HEK293T (cell line): ENCODE results near the gene NANOS1.

ENCODE experiments used
- CTCF ChIA-PET: fragments of 350-600 bp; formaldehyde crosslinking; extraction: SDS; loops from one replicate; lab custom pipeline; 2021; ENCODE audit warnings: antibody characterized with exemption, inconsistent platforms; lab: Yijun Ruan, JAX
- POLR2A ChIA-PET: fragments of 350-600 bp; formaldehyde crosslinking; extraction: SDS; loops from one replicate; lab custom pipeline; 2020; ENCODE audit warnings: antibody characterized with exemption, inconsistent platforms; lab: Yijun Ruan, JAX
- DNase-seq: peaks from one replicate; pipeline ENCODE4 v3.0.0; 2012; ENCODE audit warnings: mixed read lengths; ENCODE audit errors: extremely low spot score
- ARNT ChIP-seq: fragments of 450-650 bp; IDR thresholded peaks from 2 replicates; pipeline ENCODE4 v1.6.1; 2017; ENCODE audit warnings: mild to moderate bottlenecking
- BHLHE40 ChIP-seq: fragments of 450-650 bp; IDR thresholded peaks from 2 replicates; pipeline ENCODE4 v1.6.1; 2016; ENCODE audit warnings: mild to moderate bottlenecking, moderate library complexity, borderline replicate concordance
- CTBP1 ChIP-seq: fragments of 450-650 bp; IDR thresholded peaks from 2 replicates; pipeline ENCODE4 v1.6.1; 2016; ENCODE audit warnings: borderline replicate concordance
- ELF4 ChIP-seq: fragments of 450-650 bp; IDR thresholded peaks from 2 replicates; pipeline ENCODE4 v1.6.1; 2017; ENCODE audit warnings: antibody characterized with exemption
- FOXA1 ChIP-seq: fragments of 450-650 bp; IDR thresholded peaks from 2 replicates; pipeline ENCODE4 v1.6.1; 2016; ENCODE audit warnings: mild to moderate bottlenecking
- FOXK2 ChIP-seq: fragments of 450-650 bp; IDR thresholded peaks from 2 replicates; pipeline ENCODE4 v1.6.1; 2016; ENCODE audit warnings: mild to moderate bottlenecking
- FOXM1 ChIP-seq: fragments of 450-650 bp; IDR thresholded peaks from 2 replicates; pipeline ENCODE4 v1.6.1; 2017; ENCODE audit warnings: mild to moderate bottlenecking, borderline replicate concordance
- HDGF ChIP-seq: fragments of 450-650 bp; IDR thresholded peaks from 2 replicates; pipeline ENCODE4 v1.6.1; 2017; ENCODE audit warnings: antibody characterized with exemption, borderline replicate concordance
- L3MBTL2 ChIP-seq: fragments of 450-650 bp; conservative IDR thresholded peaks from 2 replicates; pipeline ENCODE4 v1.6.1; 2016; ENCODE audit warnings: mild to moderate bottlenecking
- LEF1 ChIP-seq: fragments of 450-650 bp; IDR thresholded peaks from 2 replicates; pipeline ENCODE4 v1.6.1; 2017; ENCODE audit warnings: mild to moderate bottlenecking, borderline replicate concordance
- NFRKB ChIP-seq: fragments of 450-650 bp; IDR thresholded peaks from 2 replicates; pipeline ENCODE4 v1.6.1; 2016; ENCODE audit warnings: mild to moderate bottlenecking, moderate library complexity
- SP1 ChIP-seq: fragments of 450-650 bp; IDR thresholded peaks from 2 replicates; pipeline ENCODE4 v1.6.1; 2017
- SUZ12 ChIP-seq: fragments of 450-650 bp; IDR thresholded peaks from 2 replicates; pipeline ENCODE4 v1.6.1; 2016; ENCODE audit warnings: mild to moderate bottlenecking
- TARDBP ChIP-seq: fragments of 450-650 bp; IDR thresholded peaks from 2 replicates; pipeline ENCODE4 v1.6.1; 2016
- ZNF384 ChIP-seq: fragments of 450-650 bp; IDR thresholded peaks from 2 replicates; pipeline ENCODE4 v1.6.1; 2016
- TF ChIP-seq, protein P1 (sequence below): fragments of 450-650 bp; IDR thresholded peaks from 2 replicates; pipeline ENCODE4 v1.6.1; 2016

The NANOS1 gene

GRCh38 chr10:119078422-119079179 is 49.1 kb downstream of the NANOS1 start:
- DNase-seq = no peak
- CTCF ChIA-PET = no interaction called here
- POLR2A ChIA-PET = no interaction called here
- TF ChIP-seq TARDBP (no peak), CTBP1 (no peak), SP1 (no peak), NFRKB (no peak), FOXM1 (no peak)

GRCh38 chr10:119079599-119080520 is 50.3 kb downstream of the NANOS1 start:
- ChIA-PET CTCF (no interaction called here), POLR2A (interaction anchor here (0.6 to 1.6 kb wide), 6 partner anchors 10 to 88 kb away, joined by 3 to 9 read pairs (median 4); partner anchors contain the start of gene DENND10)
- peak; percentile 71 for DNase-seq
- TF ChIP-seq ELF4 (no peak), L3MBTL2 (no peak), SP1 (no peak), FOXA1 (no peak), TARDBP (no peak), NFRKB (no peak), BHLHE40 (no peak), FOXM1 (no peak), FOXK2 (no peak), LEF1 (no peak), HDGF (no peak), ARNT (no peak), ZNF384 (no peak), SUZ12 (no peak), CTBP1 (no peak)
- TF ChIP-seq, protein P1, sequence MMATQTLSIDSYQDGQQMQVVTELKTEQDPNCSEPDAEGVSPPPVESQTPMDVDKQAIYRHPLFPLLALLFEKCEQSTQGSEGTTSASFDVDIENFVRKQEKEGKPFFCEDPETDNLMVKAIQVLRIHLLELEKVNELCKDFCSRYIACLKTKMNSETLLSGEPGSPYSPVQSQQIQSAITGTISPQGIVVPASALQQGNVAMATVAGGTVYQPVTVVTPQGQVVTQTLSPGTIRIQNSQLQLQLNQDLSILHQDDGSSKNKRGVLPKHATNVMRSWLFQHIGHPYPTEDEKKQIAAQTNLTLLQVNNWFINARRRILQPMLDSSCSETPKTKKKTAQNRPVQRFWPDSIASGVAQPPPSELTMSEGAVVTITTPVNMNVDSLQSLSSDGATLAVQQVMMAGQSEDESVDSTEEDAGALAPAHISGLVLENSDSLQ = no peak

GRCh38 chr10:119080521-119081259 is 51.2 kb downstream of the NANOS1 start, which contains the start of gene EIF3A:
Gene EIF3A, minus strand, starts transcription at chr10:119080817. Its CDS starts 141 bp downstream, at chr10:119080676.
- CTCF ChIA-PET = no interaction called here

More at GRCh38 chr10:119080521-119081259, 51.2 kb downstream of the NANOS1 start, which contains the start of gene EIF3A:
- POLR2A ChIA-PET = interaction anchor here (0.6 to 1.6 kb wide), 6 partner anchors 10 to 87 kb away, joined by 3 to 9 read pairs (median 4); partner anchors contain the start of gene DENND10
- TF ChIP-seq BHLHE40 (no peak), ARNT (no peak), FOXK2 (no peak), L3MBTL2 (peak; percentile 79), FOXA1 (no peak), CTBP1 (no peak), TARDBP (no peak), FOXM1 (no peak), SUZ12 (no peak), HDGF (no peak), ELF4 (peak; percentile 49; the same call in 1 of the 2 replicates), LEF1 (no peak), SP1 (no peak), ZNF384 (no peak)
- TF ChIP-seq, protein P1 = no peak
- peak; percentile 97 for DNase-seq
